ENCODE results near the gene DRD2.

DRD2 gene

GRCh38 chr11:113397212-113397611 lies 78.0 kb downstream of the DRD2 start:
- peaks cover 6% of the 10 kb centered on the region for H3K27me3 ChIP-seq (ENCODE audit: insufficient read depth, low read length, poor library complexity)
- H3K9ac ChIP-seq (ENCODE audit: low read depth, low read length) = no peak overlapping the region
- no peaks in the 10 kb centered on the region for H4K20me1 ChIP-seq (ENCODE audit: insufficient read depth, low read length)
- ATAC-seq (ENCODE audit: insufficient read depth, low read depth) (no peak), DNase-seq (no peak)
- no peak overlapping the region for H3K4me2 ChIP-seq (ENCODE audit: insufficient read depth, low read length)
- no peak for TF ChIP-seq EZH2 (IDR thresholded peaks at IDR 0.05; ENCODE audit: borderline replicate concordance, low read depth, low read length, severe bottlenecking)
- no peak for TF ChIP-seq CTCF (IDR thresholded peaks at IDR 0.05; ENCODE audit: borderline replicate concordance, extremely low read depth, low read length, poor library complexity, severe bottlenecking)
- H3K27ac ChIP-seq (ENCODE audit: low read length) = no peak overlapping the region
- H2AFZ ChIP-seq (ENCODE audit: low read depth, low read length) = no peak overlapping the region
- no peak overlapping the region for H3K4me3 ChIP-seq (ENCODE audit: low read depth in 1 of 2, low read length in 2 of 2)
- no peaks in the 10 kb centered on the region for H3K36me3 ChIP-seq (ENCODE audit: insufficient read depth, low read length)
- no peaks in the 10 kb centered on the region for H3K79me2 ChIP-seq (ENCODE audit: insufficient read depth, low read length)
- H3K4me1 ChIP-seq (ENCODE audit: insufficient read depth, low read length) = no peaks in the 10 kb centered on the region
- H3K9me3 ChIP-seq (ENCODE audit: insufficient read depth, low read length, severe bottlenecking) = no peaks in the 10 kb centered on the region

- Histone ChIP-seq H4K20me1 (ENCODE audit: insufficient read depth, low read length) (no peaks in the 10 kb centered on the region), H3K27me3 (ENCODE audit: insufficient read depth, low read length, poor library complexity) (peaks cover 6% of the 10 kb centered on the region), H3K9ac (ENCODE audit: low read depth, low read length) (no peak overlapping the region), H3K79me2 (ENCODE audit: insufficient read depth, low read length) (no peaks in the 10 kb centered on the region), H2AFZ (ENCODE audit: low read depth, low read length) (no peak overlapping the region), H3K9me3 (ENCODE audit: insufficient read depth, low read length, severe bottlenecking) (no peaks in the 10 kb centered on the region), H3K4me2 (ENCODE audit: insufficient read depth, low read length) (no peak overlapping the region), H3K27ac (ENCODE audit: low read length) (no peak overlapping the region), H3K4me1 (ENCODE audit: insufficient read depth, low read length) (no peaks in the 10 kb centered on the region), H3K4me3 (ENCODE audit: low read depth in 1 of 2, low read length in 2 of 2) (no peak overlapping the region), H3K36me3 (ENCODE audit: insufficient read depth, low read length) (no peaks in the 10 kb centered on the region)
- ATAC-seq (ENCODE audit: insufficient read depth, low read depth) (no peak), DNase-seq (no peak)
- TF ChIP-seq CTCF (IDR thresholded peaks at IDR 0.05; ENCODE audit: borderline replicate concordance, extremely low read depth, low read length, poor library complexity, severe bottlenecking) (no peak), EZH2 (IDR thresholded peaks at IDR 0.05; ENCODE audit: borderline replicate concordance, low read depth, low read length, severe bottlenecking) (no peak)
Measured at GRCh38 chr11:113396690-113397089, 78.5 kb downstream of the DRD2 start.

GRCh38 chr11:113395782-113396336 lies 79.3 kb downstream of the DRD2 start:
- ATAC-seq (ENCODE audit: insufficient read depth, low read depth) (no peak), DNase-seq (no peak)
- H4K20me1 ChIP-seq (ENCODE audit: insufficient read depth, low read length) = no peaks in the 10 kb centered on the region
- no peak overlapping the region for H3K27ac ChIP-seq (ENCODE audit: low read length)
- H3K79me2 ChIP-seq (ENCODE audit: insufficient read depth, low read length) = no peaks in the 10 kb centered on the region
- H3K36me3 ChIP-seq (ENCODE audit: insufficient read depth, low read length) = no peaks in the 10 kb centered on the region
- H3K9ac ChIP-seq (ENCODE audit: low read depth, low read length) = no peak overlapping the region
- peaks cover 6% of the 10 kb centered on the region for H3K27me3 ChIP-seq (ENCODE audit: insufficient read depth, low read length, poor library complexity)
- no peak overlapping the region for H2AFZ ChIP-seq (ENCODE audit: low read depth, low read length)
- H3K4me3 ChIP-seq (ENCODE audit: low read depth in 1 of 2, low read length in 2 of 2) = no peak overlapping the region
- TF ChIP-seq EZH2 (IDR thresholded peaks at IDR 0.05; ENCODE audit: borderline replicate concordance, low read depth, low read length, severe bottlenecking) (no peak), CTCF (IDR thresholded peaks at IDR 0.05; ENCODE audit: borderline replicate concordance, extremely low read depth, low read length, poor library complexity, severe bottlenecking) (no peak)
- no peak overlapping the region for H3K4me2 ChIP-seq (ENCODE audit: insufficient read depth, low read length)
- H3K9me3 ChIP-seq (ENCODE audit: insufficient read depth, low read length, severe bottlenecking) = no peaks in the 10 kb centered on the region
- H3K4me1 ChIP-seq (ENCODE audit: insufficient read depth, low read length) = no peaks in the 10 kb centered on the region

GRCh38 chr11:113394919-113395318 lies 80.3 kb downstream of the DRD2 start:
- no peak for TF ChIP-seq CTCF (IDR thresholded peaks at IDR 0.05; ENCODE audit: borderline replicate concordance, extremely low read depth, low read length, poor library complexity, severe bottlenecking)
- no peak for TF ChIP-seq EZH2 (IDR thresholded peaks at IDR 0.05; ENCODE audit: borderline replicate concordance, low read depth, low read length, severe bottlenecking)
- Histone ChIP-seq H3K36me3 (ENCODE audit: insufficient read depth, low read length) (no peaks in the 10 kb centered on the region), H3K4me3 (ENCODE audit: low read depth in 1 of 2, low read length in 2 of 2) (no peak overlapping the region), H3K79me2 (ENCODE audit: insufficient read depth, low read length) (no peaks in the 10 kb centered on the region), H3K4me2 (ENCODE audit: insufficient read depth, low read length) (no peak overlapping the region), H3K4me1 (ENCODE audit: insufficient read depth, low read length) (no peaks in the 10 kb centered on the region), H4K20me1 (ENCODE audit: insufficient read depth, low read length) (no peaks in the 10 kb centered on the region), H3K9me3 (ENCODE audit: insufficient read depth, low read length, severe bottlenecking) (no peaks in the 10 kb centered on the region), H3K9ac (ENCODE audit: low read depth, low read length) (no peak overlapping the region), H3K27ac (ENCODE audit: low read length) (no peak overlapping the region), H3K27me3 (ENCODE audit: insufficient read depth, low read length, poor library complexity) (peaks cover 6% of the 10 kb centered on the region), H2AFZ (ENCODE audit: low read depth, low read length) (no peak overlapping the region)
- ATAC-seq (ENCODE audit: insufficient read depth, low read depth) = no peak
- DNase-seq = no peak

Data from DND-41 (cell line).